HTR-8/SVneo (cell line): ENCODE results near the gene P2RX3.
A peak's percentile ranks its signal among the peaks of the same experiment; 100 is the strongest.
"Not testable (repeated sequence)": the region's sequence is repeated elsewhere in the genome, so short reads cannot be mapped to it uniquely, and the experiment has no call there.

ENCODE experiments used
- DNase-seq: peaks from one replicate; pipeline ENCODE4 v3.0.0; 2011; ENCODE audit warnings: low spot score, mixed read lengths; ENCODE audit not compliant: insufficient read length
- FAIRE-seq: peaks from 2 replicates; lab custom pipeline; 2011; peaks lifted over from hg19 to GRCh38; lab: Jason Lieb, UNC

The P2RX3 gene

GRCh38 chr11:57347336-57347735 is 9.2 kb downstream of the P2RX3 start:
- DNase-seq, result no peak
- FAIRE-seq, result no peak

- no peak for FAIRE-seq
- no peak for DNase-seq
Measured at GRCh38 chr11:57348052-57348451, 9.9 kb downstream of the P2RX3 start.

GRCh38 chr11:57348636-57349313 is 10.6 kb downstream of the P2RX3 start:
- FAIRE-seq, result no peak
- no peak for DNase-seq

- no peak for FAIRE-seq
- DNase-seq, result peak; percentile 69
Measured at GRCh38 chr11:57349491-57350274, 11.5 kb downstream of the P2RX3 start.

GRCh38 chr11:57353036-57353435 is 14.9 kb downstream of the P2RX3 start:
- FAIRE-seq (no peak), DNase-seq (no peak)

- no peak for DNase-seq
- no peak for FAIRE-seq
Measured at GRCh38 chr11:57353446-57353845, 15.3 kb downstream of the P2RX3 start.

GRCh38 chr11:57353852-57354251 is 15.7 kb downstream of the P2RX3 start:
- no peak for FAIRE-seq
- no peak for DNase-seq

- FAIRE-seq, result peak; percentile 57
- DNase-seq, result no peak
Measured at GRCh38 chr11:57354699-57355098, 16.5 kb downstream of the P2RX3 start.

GRCh38 chr11:57356268-57356667 is 18.1 kb downstream of the P2RX3 start:
- FAIRE-seq (no peak), DNase-seq (no peak)

- DNase-seq, result no peak
- FAIRE-seq, result no peak
Measured at GRCh38 chr11:57357310-57357709, 19.2 kb downstream of the P2RX3 start.

- DNase-seq, result no peak
- no peak for FAIRE-seq
Measured at GRCh38 chr11:57357856-57358255, 19.7 kb downstream of the P2RX3 start.

GRCh38 chr11:57358543-57358961 is 20.4 kb downstream of the P2RX3 start:
- no peak for FAIRE-seq
- DNase-seq, result no peak

GRCh38 chr11:57358991-57359390 is 20.8 kb downstream of the P2RX3 start:
- no peak for FAIRE-seq

GRCh38 chr11:57359396-57359795 is 21.2 kb downstream of the P2RX3 start:
- FAIRE-seq, result no peak
- DNase-seq, result no peak

More at GRCh38 chr11:57358991-57359390, 20.8 kb downstream of the P2RX3 start:
- no peak for DNase-seq

- DNase-seq, result no peak
- FAIRE-seq, result no peak
Measured at GRCh38 chr11:57359896-57360690, 21.9 kb downstream of the P2RX3 start.

- DNase-seq (no peak), FAIRE-seq (no peak)
Measured at GRCh38 chr11:57360991-57361390, 22.8 kb downstream of the P2RX3 start.

- DNase-seq, FAIRE-seq: not testable (repeated sequence)
Measured at GRCh38 chr11:57361420-57361819, 23.3 kb downstream of the P2RX3 start.

- FAIRE-seq, result no peak
- DNase-seq, result no peak
Measured at GRCh38 chr11:57361926-57362325, 23.8 kb downstream of the P2RX3 start.

GRCh38 chr11:57363131-57364080 is 25.3 kb downstream of the P2RX3 start:
- FAIRE-seq, result no peak
- DNase-seq, result no peak
